ENCODE data around the gene MYO7B. TPM values are rescaled to one million over a fixed set of nuclear protein-coding genes. Genes with fewer than 3 reads are reported as not detected.

MYO7B gene
- total and polyA plus RNA-seq, 9 of the 15 experiments (the other 6 are each of a cell fraction or from before 2014, with no cell fraction given), result 0.08 TPM; not detected in 8

DNA sequence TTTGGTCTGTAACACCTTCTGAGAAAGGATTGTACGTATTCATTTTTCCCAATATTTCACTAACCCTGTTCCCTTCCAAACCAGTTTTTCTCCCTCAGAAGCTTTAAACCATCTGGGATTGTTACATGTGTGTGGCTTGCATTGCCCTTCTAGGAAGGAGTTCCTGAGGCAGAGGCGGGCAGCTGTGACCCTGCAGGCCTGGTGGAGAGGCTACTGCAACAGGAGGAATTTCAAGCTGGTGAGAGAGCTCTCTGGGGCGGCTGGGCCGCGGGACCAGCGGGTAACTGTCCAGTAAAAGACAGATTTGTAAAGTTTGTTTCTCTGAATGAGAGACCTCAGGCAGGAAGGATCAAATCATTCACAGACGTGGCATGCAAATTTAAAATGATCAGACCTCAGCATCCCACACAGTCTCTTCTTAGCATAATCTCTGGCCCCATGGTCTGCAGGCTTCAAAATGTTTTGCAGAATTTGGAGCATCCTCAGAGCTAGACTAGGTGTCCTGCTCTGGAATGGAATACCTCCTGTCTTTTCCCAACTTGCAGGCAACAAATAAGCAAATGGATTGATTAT, 70.3 kb downstream of the MYO7B start:
- no peaks in the 10 kb centered on the region for H3K9me3 ChIP-seq (replicated peaks; ENCODE audit: control insufficient read depth, insufficient read depth, low read depth, low read length)
- FAIRE-seq (no peak), ATAC-seq (no peak), DNase-seq (ENCODE audit: extremely low read depth in 1 of 4, low spot score in 3 of 4) (no peak)
- H3K79me2 ChIP-seq (ENCODE audit: control insufficient read depth, insufficient read depth, low read length), result no peaks in the 10 kb centered on the region
- no peak overlapping the region for H3K4me3 ChIP-seq
- no peaks in the 10 kb centered on the region for H4K20me1 ChIP-seq (replicated peaks; ENCODE audit: control insufficient read depth, insufficient read depth, low read length)
- POLR2A ChIA-PET, result no interaction called here
- H3K9me1 ChIP-seq (ENCODE audit: control insufficient read depth, insufficient read depth, low read length), result no peaks in the 10 kb centered on the region
- H3K9ac ChIP-seq (ENCODE audit: insufficient read depth in 1 of 2, low read depth in 2 of 2, low read length in 2 of 2), result no peak overlapping the region
- H3K4me2 ChIP-seq (ENCODE audit: insufficient read depth, low read length), result no peak overlapping the region
- 6% methylated on average over 7 of the region's 7 CpGs for WGBS (ENCODE audit: insufficient coverage, low coverage, missing lambda C conversion rate)
- peaks cover 0 to 11% of the 10 kb centered on the region in 2 experiments; a peak in 2 of 5 replicates for H3K4me1 ChIP-seq (replicated peaks in 1 of 2; ENCODE audit: control insufficient read depth in 2 of 2, insufficient read depth in 2 of 2, low read length in 2 of 2)
- no peak overlapping the region for H2AFZ ChIP-seq (ENCODE audit: low read depth, low read length)
- no peaks in the 10 kb centered on the region; the same call in 2 of the 3 replicates for H3K36me3 ChIP-seq (ENCODE audit: control insufficient read depth, insufficient read depth, low read length)
- in situ Hi-C loops (cut with MboI) (no loop called here), intact Hi-C loops (cut with micrococcal nuclease) (no loop called here)
- peaks cover 50 to 58% of the 10 kb centered on the region in 2 experiments; a peak in 4 of 5 replicates for H3K27me3 ChIP-seq (ENCODE audit: control insufficient read depth in 2 of 2, insufficient read depth in 2 of 2, low read length in 2 of 2)
- no peak for TF ChIP-seq POLR2AphosphoS2 (IDR thresholded peaks at IDR 0.05; ENCODE audit: low read length)
- no peak for TF ChIP-seq SRF (CRISPR knock-in tag; IDR thresholded peaks at IDR 0.05)
- no peak for TF ChIP-seq ETS2 (tag; IDR thresholded peaks at IDR 0.05; ENCODE audit: borderline replicate concordance, poor library complexity, severe bottlenecking)
- TF ChIP-seq ZNF239 (CRISPR knock-in tag; IDR thresholded peaks at IDR 0.05), result no peak
- no peak for TF ChIP-seq NFE2L1 (tag; IDR thresholded peaks at IDR 0.05; ENCODE audit: borderline replicate concordance, low read depth)
- TF ChIP-seq CBX2 (IDR thresholded peaks at IDR 0.05; ENCODE audit: insufficient read depth, low read length, poor library complexity, severe bottlenecking), result no peak
- TF ChIP-seq, protein P1, sequence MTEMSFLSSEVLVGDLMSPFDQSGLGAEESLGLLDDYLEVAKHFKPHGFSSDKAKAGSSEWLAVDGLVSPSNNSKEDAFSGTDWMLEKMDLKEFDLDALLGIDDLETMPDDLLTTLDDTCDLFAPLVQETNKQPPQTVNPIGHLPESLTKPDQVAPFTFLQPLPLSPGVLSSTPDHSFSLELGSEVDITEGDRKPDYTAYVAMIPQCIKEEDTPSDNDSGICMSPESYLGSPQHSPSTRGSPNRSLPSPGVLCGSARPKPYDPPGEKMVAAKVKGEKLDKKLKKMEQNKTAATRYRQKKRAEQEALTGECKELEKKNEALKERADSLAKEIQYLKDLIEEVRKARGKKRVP (CRISPR knock-in tag; IDR thresholded peaks at IDR 0.05), result no peak
- no peak for TF ChIP-seq MCM7 (IDR thresholded peaks at IDR 0.05)
- H3K27ac ChIP-seq (ENCODE audit: extremely low read depth, low read depth, low read length), result no peak overlapping the region
- no TSS peak for BruUV-seq (replicated peaks)
- CTCF ChIA-PET (ENCODE audit: low intra/inter-chr PET ratio), result no interaction called here

All from K562 (cell line).